ENCODE data around the gene ABCA10. TPM values are rescaled to one million over a fixed set of nuclear protein-coding genes. Genes with fewer than 3 reads are reported as not detected.

The ABCA10 gene
- total RNA-seq, 2 experiments from 2014 or later = 0.12 to 0.41 TPM

DNA sequence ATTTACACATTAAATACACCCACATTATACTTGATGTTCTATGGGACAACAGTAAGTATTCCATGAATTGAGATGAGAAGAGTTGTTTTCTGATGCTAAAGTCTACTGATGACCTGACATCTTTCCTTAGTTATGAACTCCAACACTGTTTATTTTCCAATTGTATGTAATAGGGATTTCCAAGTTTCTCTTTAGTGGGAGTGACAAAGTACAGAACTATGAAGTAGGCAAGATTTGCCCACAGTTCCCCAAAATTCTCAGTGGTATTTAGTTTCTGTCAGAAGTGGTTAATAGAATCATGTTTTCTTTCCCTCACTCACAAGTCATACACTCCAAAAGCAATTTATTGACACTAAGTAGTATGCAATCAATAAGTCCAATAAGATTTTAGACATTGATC, 64.4 kb downstream of the ABCA10 start:
- no peaks in the 10 kb centered on the region for H3K4me1 Mint-ChIP-seq
- DNase-seq = no peak
- H3K27ac Mint-ChIP-seq = no peak overlapping the region
- H3K9me3 Mint-ChIP-seq = no peaks in the 10 kb centered on the region
- H3K36me3 Mint-ChIP-seq = peaks cover 2% of the 10 kb centered on the region
- H3K27me3 Mint-ChIP-seq = no peaks in the 10 kb centered on the region
- no peak overlapping the region for H3K4me3 Mint-ChIP-seq

DNA sequence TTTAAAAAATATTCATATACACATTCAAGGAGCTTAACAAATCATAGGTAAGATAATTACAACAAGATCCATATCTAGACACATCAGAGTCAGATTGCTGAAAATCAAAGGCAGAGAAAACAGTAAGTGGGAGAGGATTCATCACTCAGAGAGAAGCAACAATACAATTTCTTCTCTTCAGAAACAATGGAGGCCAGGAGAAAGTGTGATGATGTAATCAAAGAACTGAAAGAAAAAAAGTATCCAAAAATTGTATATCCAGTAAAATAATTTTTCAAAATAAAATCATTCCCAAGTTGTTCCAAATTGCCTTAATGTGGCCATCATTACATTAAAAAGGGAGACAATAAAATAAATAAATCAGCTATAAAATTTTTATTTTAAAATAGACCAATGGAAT, 69.2 kb downstream of the ABCA10 start:
- Mint-ChIP-seq H3K27ac (no peak overlapping the region), H3K36me3 (peaks cover 3% of the 10 kb centered on the region), H3K9me3 (no peaks in the 10 kb centered on the region), H3K4me1 (no peaks in the 10 kb centered on the region), H3K27me3 (no peaks in the 10 kb centered on the region), H3K4me3 (no peak overlapping the region)
- no peak for DNase-seq

GRCh38 chr17:69154267-69154666, 74.4 kb downstream of the ABCA10 start:
- Mint-ChIP-seq H3K27ac (no peak overlapping the region), H3K9me3 (no peaks in the 10 kb centered on the region), H3K36me3 (peaks cover 14% of the 10 kb centered on the region), H3K27me3 (no peaks in the 10 kb centered on the region), H3K4me3 (no peak overlapping the region), H3K4me1 (no peaks in the 10 kb centered on the region)
- DNase-seq = no peak

DNA sequence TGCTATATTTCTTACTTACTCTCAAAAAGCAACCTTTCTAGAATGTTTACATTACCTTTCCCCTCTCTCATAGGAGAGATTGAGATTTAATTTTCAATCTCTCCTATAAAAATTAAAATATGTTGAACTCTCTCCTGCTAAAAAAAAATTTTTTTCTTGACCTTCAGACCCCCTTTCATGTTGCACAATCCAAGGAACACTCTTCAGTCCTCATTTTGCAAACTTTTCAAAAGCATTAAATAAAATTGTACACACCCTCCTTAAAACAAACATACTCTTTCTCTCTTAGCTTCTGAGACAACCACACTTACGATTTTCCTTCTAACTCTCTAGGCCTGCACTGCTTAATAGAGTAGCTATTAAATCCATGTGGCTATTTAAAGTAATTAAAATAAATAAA, 78.3 kb downstream of the ABCA10 start:
- H3K27ac Mint-ChIP-seq = no peak overlapping the region

DNA sequence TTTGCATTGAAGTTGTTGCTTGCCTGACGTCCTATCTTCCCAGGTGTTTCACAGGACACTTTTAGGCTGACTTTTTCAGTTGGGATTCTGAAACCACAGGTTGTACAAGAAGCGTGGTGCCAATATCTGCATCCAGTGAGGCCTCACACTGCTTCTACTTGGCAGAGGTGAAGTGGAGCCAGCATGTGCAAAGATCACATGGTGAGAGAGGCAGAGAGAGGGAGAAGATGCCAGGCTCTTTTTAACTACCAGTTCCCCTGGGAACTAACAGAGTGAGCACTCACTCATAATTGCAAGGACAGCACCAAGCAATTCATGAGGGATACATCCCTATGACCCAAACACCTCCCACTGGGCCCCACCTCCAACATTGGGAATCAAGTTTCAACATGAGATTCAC, 81.2 kb downstream of the ABCA10 start:
- DNase-seq = no peak
- Mint-ChIP-seq H3K9me3 (no peaks in the 10 kb centered on the region), H3K4me3 (no peak overlapping the region), H3K27ac (no peak overlapping the region), H3K36me3 (peaks cover 8% of the 10 kb centered on the region), H3K27me3 (peaks cover 3% of the 10 kb centered on the region), H3K4me1 (no peaks in the 10 kb centered on the region)

More for the DNA sequence above, 78.3 kb downstream of the ABCA10 start:
- Mint-ChIP-seq H3K4me3 (no peak overlapping the region), H3K4me1 (no peaks in the 10 kb centered on the region), H3K36me3 (peaks cover 11% of the 10 kb centered on the region), H3K27me3 (no peaks in the 10 kb centered on the region), H3K9me3 (no peaks in the 10 kb centered on the region)
- DNase-seq = no peak

GRCh38 chr17:69144331-69145255, 84.0 kb downstream of the ABCA10 start:
- Mint-ChIP-seq H3K4me3 (no peak overlapping the region), H3K4me1 (no peaks in the 10 kb centered on the region), H3K27ac (no peak overlapping the region), H3K36me3 (no peaks in the 10 kb centered on the region), H3K27me3 (peaks cover 3% of the 10 kb centered on the region), H3K9me3 (no peaks in the 10 kb centered on the region)
- DNase-seq = no peak

- DNase-seq = no peak
- no peak overlapping the region for H3K4me3 Mint-ChIP-seq
- H3K36me3 Mint-ChIP-seq = no peaks in the 10 kb centered on the region
- H3K27me3 Mint-ChIP-seq = peaks cover 3% of the 10 kb centered on the region
- H3K4me1 Mint-ChIP-seq = no peaks in the 10 kb centered on the region
- no peak overlapping the region for H3K27ac Mint-ChIP-seq
- H3K9me3 Mint-ChIP-seq = no peaks in the 10 kb centered on the region
Observed at GRCh38 chr17:69143683-69144231, 84.9 kb downstream of the ABCA10 start.

- H3K27ac Mint-ChIP-seq = no peak overlapping the region
- H3K9me3 Mint-ChIP-seq = no peaks in the 10 kb centered on the region
- no peak overlapping the region for H3K4me3 Mint-ChIP-seq
- no peak for DNase-seq
- peaks cover 3% of the 10 kb centered on the region for H3K27me3 Mint-ChIP-seq
- no peaks in the 10 kb centered on the region for H3K4me1 Mint-ChIP-seq
- no peaks in the 10 kb centered on the region for H3K36me3 Mint-ChIP-seq
Observed at GRCh38 chr17:69143151-69143550, 85.5 kb downstream of the ABCA10 start.

GRCh38 chr17:69142175-69142802, 86.3 kb downstream of the ABCA10 start:
- DNase-seq = no peak
- Mint-ChIP-seq H3K4me1 (no peaks in the 10 kb centered on the region), H3K9me3 (no peaks in the 10 kb centered on the region), H3K27ac (no peak overlapping the region), H3K36me3 (no peaks in the 10 kb centered on the region), H3K27me3 (peaks cover 3% of the 10 kb centered on the region), H3K4me3 (no peak overlapping the region)

- peaks cover 3% of the 10 kb centered on the region for H3K27me3 Mint-ChIP-seq
- DNase-seq = no peak
- no peaks in the 10 kb centered on the region for H3K4me1 Mint-ChIP-seq
- no peak within 1 kb of the TSS for H3K27ac Mint-ChIP-seq
- H3K36me3 Mint-ChIP-seq = no peaks in the 10 kb centered on the region
- no peak within 1 kb of the TSS for H3K4me3 Mint-ChIP-seq
- no peaks in the 10 kb centered on the region for H3K9me3 Mint-ChIP-seq
Observed at GRCh38 chr17:69141431-69142174, 87.0 kb downstream of the ABCA10 start, which contains the start of gene ABCA6. Gene ABCA6 (minus strand): TSS chr17:69141895. CDS start chr17:69140703, 1,192 bp downstream.

- Mint-ChIP-seq H3K27ac (no peak overlapping the region), H3K27me3 (no peaks in the 10 kb centered on the region), H3K4me3 (no peak overlapping the region), H3K9me3 (no peaks in the 10 kb centered on the region), H3K4me1 (no peaks in the 10 kb centered on the region), H3K36me3 (no peaks in the 10 kb centered on the region)
- DNase-seq = no peak
Observed at GRCh38 chr17:69134112-69134511, 94.5 kb downstream of the ABCA10 start.

GRCh38 chr17:69130627-69131296, 97.9 kb downstream of the ABCA10 start:
- H3K27me3 Mint-ChIP-seq = no peaks in the 10 kb centered on the region
- no peaks in the 10 kb centered on the region for H3K9me3 Mint-ChIP-seq
- H3K27ac Mint-ChIP-seq = no peak overlapping the region
- no peaks in the 10 kb centered on the region for H3K36me3 Mint-ChIP-seq
- DNase-seq = no peak
- H3K4me3 Mint-ChIP-seq = no peak overlapping the region
- H3K4me1 Mint-ChIP-seq = no peaks in the 10 kb centered on the region

DNA sequence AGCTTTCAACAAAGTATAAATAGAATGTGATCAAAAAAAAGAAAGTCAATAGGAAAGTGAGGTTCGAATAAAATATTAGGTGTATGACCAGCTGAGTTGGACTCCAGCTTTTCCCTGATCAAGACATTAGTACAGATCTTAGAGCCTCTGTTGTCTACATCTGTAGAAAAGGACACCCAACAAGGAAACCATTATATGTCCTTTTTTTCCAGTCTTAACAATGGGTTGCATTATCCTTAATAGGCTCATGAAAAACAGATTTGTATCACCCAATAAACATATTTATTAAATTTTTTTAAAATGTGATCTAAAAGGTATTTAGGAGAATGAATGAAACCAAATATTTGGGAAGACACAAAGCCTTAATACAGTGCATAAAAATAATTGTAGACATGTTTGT, 105.0 kb downstream of the ABCA10 start:
- no peak overlapping the region for H3K4me3 Mint-ChIP-seq
- H3K4me1 Mint-ChIP-seq = no peaks in the 10 kb centered on the region
- H3K36me3 Mint-ChIP-seq = no peaks in the 10 kb centered on the region
- H3K9me3 Mint-ChIP-seq = no peaks in the 10 kb centered on the region
- H3K27me3 Mint-ChIP-seq = no peaks in the 10 kb centered on the region
- H3K27ac Mint-ChIP-seq = no peak overlapping the region
- DNase-seq = no peak

- no peak for DNase-seq
- Mint-ChIP-seq H3K4me1 (no peaks in the 10 kb centered on the region), H3K36me3 (no peaks in the 10 kb centered on the region), H3K27me3 (no peaks in the 10 kb centered on the region), H3K27ac (no peak overlapping the region), H3K9me3 (no peaks in the 10 kb centered on the region), H3K4me3 (no peak overlapping the region)
Observed at GRCh38 chr17:69122065-69122464, 106.6 kb downstream of the ABCA10 start.

All from activated naive CD8-positive, alpha-beta T cell treated with anti-CD3 and anti-CD28 coated beads for 36 hours (primary cell).